GM21381 (cell line): Measurements from ENCODE around the gene EFNA2.

ENCODE experiments used
- ATAC-seq: cut with Tn5 transposase; IDR thresholded peaks from one replicate; pipeline ENCODE4 v1.9.1; 2021; ENCODE audit warnings: mild to moderate bottlenecking, moderate library complexity; ENCODE audit not compliant: unreplicated experiment

EFNA2 gene

GRCh38 chr19:1282588-1283206, 3.0 kb upstream of the EFNA2 start:
- no peak for ATAC-seq

DNA sequence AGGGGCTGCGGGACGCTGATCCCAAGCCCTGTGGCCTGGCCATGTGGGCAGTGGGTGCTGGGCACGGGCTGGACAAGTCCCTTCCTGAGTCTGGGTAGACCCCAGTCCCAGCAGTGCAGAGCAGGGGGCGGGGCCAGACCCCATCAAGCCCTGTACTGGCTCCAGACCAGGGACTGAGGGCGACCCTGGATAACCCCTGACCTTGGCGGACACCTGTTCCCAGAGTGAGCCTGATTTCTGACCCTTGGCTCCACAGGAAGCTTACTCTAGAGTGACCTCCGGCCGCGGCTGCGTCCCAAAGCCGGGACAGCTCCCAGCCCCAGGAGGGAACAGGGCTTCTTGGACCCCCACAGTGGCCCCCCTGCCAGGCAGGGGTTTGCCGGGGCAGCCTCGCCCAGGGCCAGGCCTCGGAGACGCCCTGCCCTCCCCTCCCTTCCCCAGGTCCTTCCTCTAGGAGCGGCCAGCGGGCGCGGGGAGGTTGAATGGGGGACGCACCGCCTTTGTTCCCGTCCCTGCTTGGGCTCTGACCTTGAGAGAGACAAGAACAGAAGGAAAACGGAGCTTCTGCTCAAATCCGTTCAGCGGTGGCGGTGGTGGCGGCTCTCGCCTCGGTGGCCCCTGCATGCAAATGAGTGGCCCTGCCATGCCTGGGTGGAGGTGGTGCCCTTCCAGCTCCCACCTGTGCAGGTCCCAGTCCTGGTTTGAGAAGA, 2.3 kb upstream of the EFNA2 start:
- no peak for ATAC-seq

GRCh38 chr19:1283917-1284292, 1.8 kb upstream of the EFNA2 start:
- no peak for ATAC-seq

DNA sequence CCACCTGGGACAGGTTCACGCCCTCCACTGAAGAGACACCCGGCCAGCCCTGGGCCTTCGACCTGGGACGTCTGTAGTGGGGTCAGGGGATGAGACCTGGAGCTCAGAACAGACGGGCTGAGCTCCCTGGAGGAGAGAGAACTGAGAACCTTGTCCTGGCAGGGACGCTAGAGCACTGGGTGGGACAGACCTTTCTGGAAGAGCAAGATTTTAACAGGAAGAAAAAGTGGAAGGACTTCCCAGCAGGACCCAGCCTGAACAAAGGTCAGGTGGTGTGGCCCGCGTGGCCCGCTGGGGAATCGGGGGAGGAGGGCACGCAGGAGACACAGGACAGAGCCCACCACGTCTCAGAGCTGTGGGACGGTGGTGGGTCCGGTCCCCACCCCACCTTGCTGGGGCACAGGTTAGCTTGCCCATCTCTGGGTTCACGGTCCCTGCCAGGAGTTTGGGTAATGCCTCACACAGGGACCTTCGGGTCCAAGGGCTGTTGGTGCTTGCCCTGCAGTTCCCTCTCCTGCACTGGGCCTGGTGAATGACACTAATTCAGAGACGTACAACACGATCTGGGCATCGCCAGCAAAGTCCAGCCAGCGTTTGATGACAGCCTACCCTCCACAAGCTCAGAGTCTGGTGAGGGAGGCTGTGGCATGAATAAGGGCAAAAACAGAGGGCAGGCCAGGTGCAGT, 1.2 kb upstream of the EFNA2 start:
- no peak for ATAC-seq

- no peak for ATAC-seq
These were observed 515 bp upstream of the EFNA2 start for GRCh38 chr19:1284979-1285736.

GRCh38 chr19:1286487-1287353, 1.0 kb downstream of the EFNA2 start:
- ATAC-seq, result no peak

- ATAC-seq, result no peak
These were observed 1.9 kb downstream of the EFNA2 start for GRCh38 chr19:1287354-1288225.

DNA sequence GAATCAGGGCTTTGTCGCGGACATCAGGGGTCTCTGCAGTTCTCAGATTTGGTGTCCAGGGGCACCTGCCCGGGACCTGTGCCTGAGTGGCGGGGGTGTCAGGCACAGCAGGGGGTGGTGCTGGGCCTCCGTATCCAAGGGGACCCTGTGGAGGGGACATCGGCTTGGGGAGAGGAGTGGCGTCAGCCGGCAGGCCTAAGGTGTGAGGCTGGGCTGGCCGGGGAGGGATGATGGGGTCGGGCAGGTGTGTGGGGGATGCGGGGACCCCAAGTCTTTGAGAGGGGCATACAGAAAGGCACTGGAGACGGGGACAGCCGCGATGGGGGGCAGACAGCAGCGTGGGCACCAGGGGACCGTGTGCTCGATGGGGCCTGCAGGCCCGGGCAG, 2.5 kb downstream of the EFNA2 start:
- no peak for ATAC-seq

DNA sequence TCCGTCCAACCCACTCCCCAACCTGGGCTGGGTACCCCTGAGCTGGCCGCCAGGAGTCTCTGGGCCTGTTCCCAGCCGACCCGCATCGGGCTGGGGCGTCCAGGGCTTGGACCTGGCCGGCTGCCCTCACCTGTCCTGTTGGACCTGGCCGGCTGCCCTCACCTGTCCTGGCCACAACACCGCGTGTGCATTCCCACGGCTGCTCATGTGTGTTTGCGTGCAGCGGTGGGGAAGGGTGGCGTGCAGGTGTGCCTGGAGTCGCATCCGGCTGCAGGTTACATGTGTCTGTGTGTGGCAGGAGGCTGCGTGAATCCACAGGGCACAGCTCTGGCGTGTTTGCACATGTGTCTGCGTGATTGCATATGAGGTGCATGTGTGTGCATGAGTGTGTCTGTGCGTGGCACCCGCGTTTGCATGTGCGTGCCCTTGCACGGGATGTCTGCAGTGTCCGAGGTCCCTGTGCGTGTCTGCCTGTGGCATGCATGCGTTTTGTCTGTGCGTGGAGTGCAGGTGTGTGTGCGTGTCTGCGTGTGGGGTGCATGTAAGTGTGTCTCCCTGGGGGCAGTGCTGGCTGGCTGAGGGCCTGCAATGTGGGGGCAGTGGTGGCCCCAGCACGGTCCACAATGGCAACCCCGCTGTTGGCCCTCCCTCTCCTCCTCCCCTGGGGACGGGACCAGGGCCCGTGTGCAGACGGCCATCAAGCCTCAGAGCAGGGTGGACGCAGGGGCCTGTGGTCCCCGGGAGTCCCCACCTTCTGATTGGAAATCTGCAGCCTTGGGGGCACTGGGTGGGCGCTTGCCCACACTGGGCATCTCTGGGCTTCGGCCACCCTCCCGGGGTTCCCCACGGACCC, 3.4 kb downstream of the EFNA2 start:
- no peak for ATAC-seq

- ATAC-seq, result no peak
These were observed 4.0 kb downstream of the EFNA2 start for GRCh38 chr19:1289686-1290025.

DNA sequence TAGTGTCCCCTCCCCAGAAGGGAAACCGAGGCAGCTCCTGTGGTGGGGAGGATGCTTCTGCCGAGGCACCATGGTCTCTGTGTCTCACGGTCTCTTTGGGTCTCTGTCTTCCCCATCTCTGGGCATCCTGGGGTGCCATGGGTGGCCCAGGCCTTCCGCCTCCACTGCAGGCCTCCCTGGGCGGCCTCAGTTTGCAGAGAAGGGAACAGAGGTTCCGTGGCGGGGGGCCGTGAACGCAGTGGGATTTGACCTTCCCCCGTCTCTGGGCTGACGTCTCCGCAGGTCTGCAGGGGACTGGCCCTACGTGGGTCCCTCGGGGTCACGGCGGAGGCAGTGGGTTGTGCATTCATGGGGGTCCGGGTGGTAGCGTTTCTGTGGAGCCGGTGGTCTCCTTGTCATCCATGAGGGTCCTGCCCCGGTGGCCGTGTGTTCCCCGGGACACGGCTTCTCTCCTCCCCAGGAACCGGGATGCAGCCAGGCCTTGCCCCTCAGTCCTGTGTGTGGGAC, 4.6 kb downstream of the EFNA2 start:
- ATAC-seq, result no peak

DNA sequence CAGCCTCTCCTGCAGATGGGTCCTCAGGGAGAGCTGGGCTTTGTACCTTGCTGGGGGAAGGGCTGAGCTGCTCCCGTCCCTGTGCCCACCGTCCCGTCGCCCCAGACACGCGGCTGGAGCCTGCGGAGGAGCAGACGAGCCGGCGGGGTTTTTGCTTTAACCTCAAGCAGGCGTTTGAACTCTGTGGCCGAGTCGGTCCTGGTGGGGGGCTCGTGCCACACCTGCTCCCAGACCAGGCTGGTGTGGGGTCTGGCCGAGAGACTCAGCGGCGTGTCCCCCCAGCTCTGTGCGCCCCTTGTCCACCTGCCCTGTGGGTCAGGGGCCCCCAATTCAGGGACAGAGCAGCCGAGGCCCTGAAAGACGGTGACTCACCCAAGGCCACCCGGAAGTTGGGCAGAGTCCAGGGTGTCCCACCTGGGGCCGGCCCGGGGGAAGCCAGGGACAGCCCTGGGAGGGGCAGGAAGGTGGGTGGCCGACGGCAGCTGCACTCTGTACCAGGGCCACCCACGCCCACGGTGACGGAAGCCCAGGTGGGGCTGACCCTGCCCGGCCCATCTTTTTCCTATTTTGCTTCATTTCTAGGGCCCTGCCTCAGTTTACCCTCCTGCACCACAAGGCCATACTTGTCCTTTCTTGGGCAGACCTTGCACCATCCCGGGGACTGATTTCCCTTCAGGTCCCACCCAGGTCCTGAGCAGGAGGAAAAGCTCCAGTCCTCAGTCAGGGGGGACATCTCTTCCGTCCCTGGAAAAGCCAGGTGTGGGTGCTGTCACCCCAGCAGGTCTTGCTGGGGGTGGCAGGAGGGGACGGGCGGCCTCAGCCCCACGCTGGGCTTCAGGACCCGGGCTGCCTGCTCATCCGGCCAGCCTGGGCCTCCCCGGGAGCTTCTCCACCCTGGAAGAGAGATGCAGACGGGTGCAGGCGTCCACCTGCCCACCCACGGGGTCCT, 5.3 kb downstream of the EFNA2 start:
- no peak for ATAC-seq

GRCh38 chr19:1291761-1292418, 6.2 kb downstream of the EFNA2 start:
- no peak for ATAC-seq

- no peak for ATAC-seq
These were observed 6.9 kb downstream of the EFNA2 start for GRCh38 chr19:1292419-1293151.

GRCh38 chr19:1293782-1294604, 8.3 kb downstream of the EFNA2 start:
- no peak for ATAC-seq
